HG02642 (cell line): ENCODE measurements around the gene JAG1.

Experiments
- ATAC-seq: cut with Tn5 transposase; IDR thresholded peaks from one replicate; pipeline ENCODE4 v1.9.1; 2021; ENCODE audit warnings: mild to moderate bottlenecking; ENCODE audit not compliant: unreplicated experiment, poor library complexity

The JAG1 gene

GRCh38 chr20:10655720-10656669 lies 17.8 kb downstream of the JAG1 start:
- no peak for ATAC-seq

- ATAC-seq: peak; percentile 71
These were observed 19.2 kb downstream of the JAG1 start for GRCh38 chr20:10654630-10655029.

GRCh38 chr20:10654250-10654610 lies 19.6 kb downstream of the JAG1 start:
- ATAC-seq: no peak

- no peak for ATAC-seq
These were observed 20.1 kb downstream of the JAG1 start for GRCh38 chr20:10653599-10654249.

- ATAC-seq: no peak
These were observed 21.0 kb downstream of the JAG1 start for GRCh38 chr20:10652660-10653261.

GRCh38 chr20:10652185-10652584 lies 21.6 kb downstream of the JAG1 start:
- ATAC-seq: no peak

- no peak for ATAC-seq
These were observed 22.4 kb downstream of the JAG1 start for GRCh38 chr20:10651227-10651990.

GRCh38 chr20:10649797-10650160 lies 24.0 kb downstream of the JAG1 start:
- no peak for ATAC-seq

- ATAC-seq: no peak
These were observed 24.6 kb downstream of the JAG1 start for GRCh38 chr20:10649080-10649796.

GRCh38 chr20:10648651-10649050 lies 25.1 kb downstream of the JAG1 start:
- ATAC-seq: no peak

GRCh38 chr20:10647909-10648308 lies 25.9 kb downstream of the JAG1 start:
- ATAC-seq: no peak

- ATAC-seq: peak; percentile 42
These were observed 26.3 kb downstream of the JAG1 start for GRCh38 chr20:10647471-10647870.

GRCh38 chr20:10646886-10647420 lies 26.8 kb downstream of the JAG1 start:
- no peak for ATAC-seq

GRCh38 chr20:10646006-10646405 lies 27.8 kb downstream of the JAG1 start:
- ATAC-seq: no peak

- no peak for ATAC-seq
These were observed 28.6 kb downstream of the JAG1 start for GRCh38 chr20:10645205-10645570.

GRCh38 chr20:10644458-10645204 lies 29.2 kb downstream of the JAG1 start:
- peak; percentile 41 for ATAC-seq

GRCh38 chr20:10643560-10643873 lies 30.3 kb downstream of the JAG1 start:
- no peak for ATAC-seq

GRCh38 chr20:10642856-10643559 lies 30.8 kb downstream of the JAG1 start:
- no peak for ATAC-seq

GRCh38 chr20:10641893-10642292 lies 31.9 kb downstream of the JAG1 start:
- no peak for ATAC-seq
